HEK293T (cell line): ENCODE data around the gene ARHGAP10.

Source experiments
- CTCF ChIA-PET: fragments of 350-600 bp; formaldehyde crosslinking; extraction: SDS; loops from one replicate; lab custom pipeline; 2021; ENCODE audit warnings: antibody characterized with exemption, inconsistent platforms; lab: Yijun Ruan, JAX
- POLR2A ChIA-PET: fragments of 350-600 bp; formaldehyde crosslinking; extraction: SDS; loops from one replicate; lab custom pipeline; 2020; ENCODE audit warnings: antibody characterized with exemption, inconsistent platforms; lab: Yijun Ruan, JAX
- DNase-seq: peaks from one replicate; pipeline ENCODE4 v3.0.0; 2012; ENCODE audit warnings: mixed read lengths; ENCODE audit errors: extremely low spot score
- ARNT ChIP-seq: fragments of 450-650 bp; IDR thresholded peaks from 2 replicates; pipeline ENCODE4 v1.6.1; 2017; ENCODE audit warnings: mild to moderate bottlenecking
- BHLHE40 ChIP-seq: fragments of 450-650 bp; IDR thresholded peaks from 2 replicates; pipeline ENCODE4 v1.6.1; 2016; ENCODE audit warnings: mild to moderate bottlenecking, moderate library complexity, borderline replicate concordance
- CTBP1 ChIP-seq: fragments of 450-650 bp; IDR thresholded peaks from 2 replicates; pipeline ENCODE4 v1.6.1; 2016; ENCODE audit warnings: borderline replicate concordance
- ELF4 ChIP-seq: fragments of 450-650 bp; IDR thresholded peaks from 2 replicates; pipeline ENCODE4 v1.6.1; 2017; ENCODE audit warnings: antibody characterized with exemption
- FOXA1 ChIP-seq: fragments of 450-650 bp; IDR thresholded peaks from 2 replicates; pipeline ENCODE4 v1.6.1; 2016; ENCODE audit warnings: mild to moderate bottlenecking
- FOXK2 ChIP-seq: fragments of 450-650 bp; IDR thresholded peaks from 2 replicates; pipeline ENCODE4 v1.6.1; 2016; ENCODE audit warnings: mild to moderate bottlenecking
- FOXM1 ChIP-seq: fragments of 450-650 bp; IDR thresholded peaks from 2 replicates; pipeline ENCODE4 v1.6.1; 2017; ENCODE audit warnings: mild to moderate bottlenecking, borderline replicate concordance
- HDGF ChIP-seq: fragments of 450-650 bp; IDR thresholded peaks from 2 replicates; pipeline ENCODE4 v1.6.1; 2017; ENCODE audit warnings: antibody characterized with exemption, borderline replicate concordance
- L3MBTL2 ChIP-seq: fragments of 450-650 bp; conservative IDR thresholded peaks from 2 replicates; pipeline ENCODE4 v1.6.1; 2016; ENCODE audit warnings: mild to moderate bottlenecking
- LEF1 ChIP-seq: fragments of 450-650 bp; IDR thresholded peaks from 2 replicates; pipeline ENCODE4 v1.6.1; 2017; ENCODE audit warnings: mild to moderate bottlenecking, borderline replicate concordance
- NFRKB ChIP-seq: fragments of 450-650 bp; IDR thresholded peaks from 2 replicates; pipeline ENCODE4 v1.6.1; 2016; ENCODE audit warnings: mild to moderate bottlenecking, moderate library complexity
- PKNOX1 ChIP-seq: fragments of 450-650 bp; IDR thresholded peaks from 2 replicates; pipeline ENCODE4 v1.6.1; 2016
- SP1 ChIP-seq: fragments of 450-650 bp; IDR thresholded peaks from 2 replicates; pipeline ENCODE4 v1.6.1; 2017
- SUZ12 ChIP-seq: fragments of 450-650 bp; IDR thresholded peaks from 2 replicates; pipeline ENCODE4 v1.6.1; 2016; ENCODE audit warnings: mild to moderate bottlenecking
- TARDBP ChIP-seq: fragments of 450-650 bp; IDR thresholded peaks from 2 replicates; pipeline ENCODE4 v1.6.1; 2016
- ZNF384 ChIP-seq: fragments of 450-650 bp; IDR thresholded peaks from 2 replicates; pipeline ENCODE4 v1.6.1; 2016

ARHGAP10 gene

GRCh38 chr4:147811878-147812277 is 80.0 kb downstream of the ARHGAP10 start:
- CTCF ChIA-PET, result interaction anchor here (0.8 to 1.6 kb wide), 2 partner anchors 55 to 58 kb away, joined by 3 to 7 read pairs; no protein-coding TSS in a partner anchor
- POLR2A ChIA-PET, result interaction anchor here (1.3 kb wide), 1 partner anchor 12 kb away, joined by 3 read pairs; no protein-coding TSS in a partner anchor
- no peak for TF ChIP-seq FOXM1
- no peak for TF ChIP-seq L3MBTL2
- no peak for TF ChIP-seq ARNT
- no peak for TF ChIP-seq NFRKB
- TF ChIP-seq ZNF384, result no peak
- no peak for TF ChIP-seq TARDBP
- no peak for TF ChIP-seq BHLHE40
- no peak for TF ChIP-seq FOXA1
- TF ChIP-seq PKNOX1, result no peak
- TF ChIP-seq ELF4, result no peak
- no peak for TF ChIP-seq HDGF
- TF ChIP-seq FOXK2, result no peak
- no peak for TF ChIP-seq CTBP1
- no peak for TF ChIP-seq LEF1
- DNase-seq, result no peak

- POLR2A ChIA-PET, result interaction anchor here (1.5 kb wide), 1 partner anchor 82 kb away, joined by 3 read pairs; the partner anchor contains the start of gene ARHGAP10
- DNase-seq, result no peak
- CTCF ChIA-PET, result interaction anchor here (1.6 kb wide), 1 partner anchor 12 kb away, joined by 5 read pairs; no protein-coding TSS in a partner anchor
- no peak for TF ChIP-seq BHLHE40
- no peak for TF ChIP-seq LEF1
- TF ChIP-seq FOXK2, result no peak
- no peak for TF ChIP-seq ZNF384
- no peak for TF ChIP-seq FOXM1
- TF ChIP-seq TARDBP, result no peak
- no peak for TF ChIP-seq PKNOX1
- TF ChIP-seq ARNT, result no peak
These were observed 81.4 kb downstream of the ARHGAP10 start for GRCh38 chr4:147813109-147813773.

GRCh38 chr4:147813973-147814372 is 82.1 kb downstream of the ARHGAP10 start:
- no peak for TF ChIP-seq LEF1
- TF ChIP-seq CTBP1, result no peak
- TF ChIP-seq SP1, result no peak
- no peak for TF ChIP-seq ARNT
- TF ChIP-seq BHLHE40, result no peak
- no peak for TF ChIP-seq ZNF384
- TF ChIP-seq SUZ12, result no peak
- TF ChIP-seq TARDBP, result no peak
- ChIA-PET CTCF (interaction anchor here (1.6 kb wide), 1 partner anchor 12 kb away, joined by 5 read pairs; no protein-coding TSS in a partner anchor), POLR2A (no interaction called here)
- no peak for DNase-seq

- CTCF ChIA-PET, result interaction anchor here (1.6 kb wide), 1 partner anchor 11 kb away, joined by 5 read pairs; no protein-coding TSS in a partner anchor
- TF ChIP-seq ARNT, result no peak
- DNase-seq, result no peak
- POLR2A ChIA-PET, result no interaction called here
These were observed 82.5 kb downstream of the ARHGAP10 start for GRCh38 chr4:147814376-147814775.

DNA sequence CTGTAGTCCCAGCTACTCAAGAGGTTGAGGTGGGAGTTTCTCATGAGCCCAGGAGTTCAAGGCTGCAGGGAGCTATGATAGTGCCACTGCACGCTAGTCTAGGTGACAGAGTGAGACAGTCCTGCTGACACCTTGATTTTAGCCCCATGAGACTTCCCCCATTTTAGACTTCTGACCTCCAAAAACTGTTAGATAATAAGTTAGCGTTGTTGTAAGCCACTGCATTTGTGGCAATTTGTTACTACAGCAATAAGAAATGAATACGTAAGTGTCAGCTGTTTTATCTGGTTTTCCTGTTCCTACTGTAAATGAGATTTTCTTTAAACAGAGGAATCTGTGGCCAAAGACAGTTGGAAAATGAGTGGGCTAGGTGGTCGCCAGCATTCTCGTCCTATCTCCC is 83.9 kb downstream of the ARHGAP10 start:
- TF ChIP-seq SUZ12 (no peak), FOXA1 (no peak), LEF1 (no peak), ARNT (no peak)
- POLR2A ChIA-PET, result interaction anchor here (1.1 kb wide), 1 partner anchor 78 kb away, joined by 3 read pairs; no protein-coding TSS in a partner anchor
- CTCF ChIA-PET, result no interaction called here
- DNase-seq, result no peak

DNA sequence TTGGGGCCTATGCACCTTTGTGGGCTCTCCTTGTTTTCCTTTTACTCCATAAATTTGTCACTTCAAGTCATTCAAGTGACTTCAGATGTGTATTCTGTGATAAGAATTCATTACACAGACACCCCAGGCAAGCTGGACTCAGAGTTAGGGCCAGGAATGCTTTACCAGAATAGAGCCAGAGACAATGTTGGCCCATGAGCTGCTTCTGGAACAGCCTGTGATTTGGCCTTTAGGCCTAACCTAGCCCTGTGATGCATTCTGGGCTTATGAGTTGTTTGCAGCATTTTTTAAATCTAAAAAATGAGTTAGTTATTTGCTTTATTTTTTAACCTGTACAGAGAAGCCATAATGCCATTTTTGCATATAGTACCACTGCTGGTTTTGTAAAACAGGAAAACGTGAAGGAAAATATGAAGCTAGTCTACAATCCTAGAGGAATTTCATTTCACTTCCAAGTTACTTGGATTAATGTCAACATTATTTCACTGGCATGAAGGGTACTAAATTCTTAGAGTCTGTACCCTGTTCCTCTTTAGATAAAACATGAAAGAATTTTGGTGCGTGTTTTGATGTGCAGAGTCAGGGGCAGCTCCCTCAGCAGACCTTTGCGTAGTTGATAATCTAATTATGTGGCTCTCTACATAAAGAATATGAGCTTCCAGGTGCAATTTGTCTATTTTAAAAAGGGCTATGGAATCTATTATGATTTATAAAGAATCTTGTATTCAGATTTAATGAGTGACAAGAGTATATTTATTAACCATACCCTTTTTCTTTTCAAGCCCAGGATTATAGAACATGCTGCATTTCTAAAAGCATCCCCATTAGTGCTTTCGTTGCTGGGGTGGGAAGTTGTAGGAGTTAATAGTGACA is 84.7 kb downstream of the ARHGAP10 start:
- TF ChIP-seq NFRKB, result no peak
- no peak for TF ChIP-seq BHLHE40
- no peak for TF ChIP-seq FOXM1
- TF ChIP-seq FOXK2, result no peak
- no peak for TF ChIP-seq CTBP1
- TF ChIP-seq PKNOX1, result no peak
- no peak for TF ChIP-seq HDGF
- TF ChIP-seq L3MBTL2, result no peak
- no peak for TF ChIP-seq FOXA1
- no peak for TF ChIP-seq ARNT
- TF ChIP-seq SP1, result no peak
- TF ChIP-seq TARDBP, result no peak
- no peak for TF ChIP-seq SUZ12
- TF ChIP-seq ELF4, result no peak
- POLR2A ChIA-PET, result interaction anchor here (1.1 kb wide), 1 partner anchor 79 kb away, joined by 3 read pairs; no protein-coding TSS in a partner anchor
- CTCF ChIA-PET, result interaction anchor here (0.6 to 1.1 kb wide), 2 partner anchors 50 to 106 kb away, joined by 3 read pairs; no protein-coding TSS in a partner anchor
- no peak for DNase-seq
